IPS-11a (cell line): Measurements from ENCODE around the gene PHOSPHO1.

Source experiments
- H3K4me3 ChIP-seq: one replicate; pipeline ENCODE4 v1.5.1; 2013; ENCODE audit warnings: low read depth, low read length, control low read depth

The PHOSPHO1 gene

GRCh38 chr17:49218941-49219913 lies 11.4 kb downstream of the PHOSPHO1 start:
- no peak overlapping the region for H3K4me3 ChIP-seq

GRCh38 chr17:49217651-49218413 lies 12.8 kb downstream of the PHOSPHO1 start:
- H3K4me3 ChIP-seq = no peak overlapping the region

GRCh38 chr17:49216953-49217650 lies 13.5 kb downstream of the PHOSPHO1 start:
- no peak overlapping the region for H3K4me3 ChIP-seq

- no peak overlapping the region for H3K4me3 ChIP-seq
Measured at GRCh38 chr17:49216482-49216881, 14.1 kb downstream of the PHOSPHO1 start.

- no peak overlapping the region for H3K4me3 ChIP-seq
Measured at GRCh38 chr17:49214676-49215360, 15.8 kb downstream of the PHOSPHO1 start.

- no peak overlapping the region for H3K4me3 ChIP-seq
Measured at GRCh38 chr17:49213847-49214246, 16.7 kb downstream of the PHOSPHO1 start.

GRCh38 chr17:49213399-49213798 lies 17.2 kb downstream of the PHOSPHO1 start:
- no peak overlapping the region for H3K4me3 ChIP-seq

GRCh38 chr17:49210158-49211029 lies 20.2 kb downstream of the PHOSPHO1 start, which contains the start of the genes ABI3 and GNGT2:
Gene ABI3 (plus strand): TSS chr17:49210707. CDS start chr17:49210725, 18 bp downstream.
Gene GNGT2 (minus strand): TSS chr17:49210574. CDS start chr17:49207422, 3,152 bp downstream.
- no peak within 1 kb of the TSS for H3K4me3 ChIP-seq

GRCh38 chr17:49209061-49209571 lies 21.5 kb downstream of the PHOSPHO1 start:
- no peak overlapping the region for H3K4me3 ChIP-seq

- no peak overlapping the region for H3K4me3 ChIP-seq
Measured at GRCh38 chr17:49204516-49204915, 26.1 kb downstream of the PHOSPHO1 start.

GRCh38 chr17:49203796-49204195 lies 26.8 kb downstream of the PHOSPHO1 start:
- no peak overlapping the region for H3K4me3 ChIP-seq

- H3K4me3 ChIP-seq = no peak overlapping the region
Measured at GRCh38 chr17:49201481-49201927, 29.1 kb downstream of the PHOSPHO1 start.

GRCh38 chr17:49200423-49201083 lies 30.0 kb downstream of the PHOSPHO1 start:
- H3K4me3 ChIP-seq = no peak overlapping the region

GRCh38 chr17:49198211-49198610 lies 32.4 kb downstream of the PHOSPHO1 start:
- H3K4me3 ChIP-seq = no peak overlapping the region

- H3K4me3 ChIP-seq = no peak overlapping the region
Measured at GRCh38 chr17:49197346-49197998, 33.1 kb downstream of the PHOSPHO1 start.

GRCh38 chr17:49196520-49196919 lies 34.1 kb downstream of the PHOSPHO1 start:
- no peak overlapping the region for H3K4me3 ChIP-seq

- no peak overlapping the region for H3K4me3 ChIP-seq
Measured at GRCh38 chr17:49195751-49196150, 34.8 kb downstream of the PHOSPHO1 start.

GRCh38 chr17:49194297-49194607 lies 36.3 kb downstream of the PHOSPHO1 start:
- no peak overlapping the region for H3K4me3 ChIP-seq
